PFSK-1 (cell line): ENCODE measurements around the gene ADAM10.

Source experiments
- FOXP2 ChIP-seq: optimal IDR thresholded peaks from 2 replicates; pipeline ENCODE3; 2011; ENCODE audit warnings: borderline replicate concordance, control low read depth, inconsistent platforms; ENCODE audit not compliant: insufficient read depth; ENCODE audit errors: extremely low read length, extremely low read depth
- POLR2AphosphoS5 ChIP-seq: IDR thresholded peaks from 2 replicates; pipeline ENCODE4 v1.6.1; 2012; ENCODE audit warnings: low read depth, mild to moderate bottlenecking, control low read depth, low read length, moderate library complexity
- REST ChIP-seq, 2 experiments: IDR thresholded peaks; 2 replicates each; pipeline versions ENCODE4 v1.6.1 to v1.8.0; 2011 to 2012; ENCODE audit warnings: low read depth in 2 of 2, low read length in 2 of 2, control low read depth in 1 of 2, inconsistent platforms in 1 of 2, mild to moderate bottlenecking in 1 of 2, moderate library complexity in 1 of 2; ENCODE audit not compliant: insufficient read depth in 1 of 2
- SIN3A ChIP-seq: IDR thresholded peaks from 2 replicates; pipeline ENCODE4 v1.6.1; 2012; ENCODE audit warnings: mild to moderate bottlenecking, low read length, moderate library complexity, borderline replicate concordance; ENCODE audit not compliant: insufficient read depth
- TAF1 ChIP-seq: IDR thresholded peaks from 2 replicates; pipeline ENCODE4 v1.6.1; 2012; ENCODE audit warnings: low read length, control low read depth, borderline replicate concordance; ENCODE audit not compliant: insufficient read depth

The ADAM10 gene

GRCh38 chr15:58587486-58587885 lies 162.0 kb downstream of the ADAM10 start:
- TF ChIP-seq POLR2AphosphoS5 = no peak
- TF ChIP-seq REST (IDR thresholded peaks at IDR 0.05; ENCODE audit: insufficient read depth in 1 of 2, low read depth in 2 of 2, low read length in 2 of 2) = no peak
- no peak for TF ChIP-seq FOXP2
- no peak for TF ChIP-seq SIN3A
- no peak for TF ChIP-seq TAF1

GRCh38 chr15:58585693-58586443 lies 163.6 kb downstream of the ADAM10 start:
- TF ChIP-seq TAF1 (no peak), FOXP2 (no peak), POLR2AphosphoS5 (no peak), REST (IDR thresholded peaks at IDR 0.05; ENCODE audit: insufficient read depth in 1 of 2, low read depth in 2 of 2, low read length in 2 of 2) (no peak), SIN3A (no peak)

GRCh38 chr15:58584789-58585461 lies 164.6 kb downstream of the ADAM10 start:
- TF ChIP-seq TAF1 = no peak
- TF ChIP-seq POLR2AphosphoS5 = no peak
- no peak for TF ChIP-seq SIN3A
- TF ChIP-seq REST (IDR thresholded peaks at IDR 0.05; ENCODE audit: insufficient read depth in 1 of 2, low read depth in 2 of 2, low read length in 2 of 2) = no peak

- TF ChIP-seq REST (IDR thresholded peaks at IDR 0.05; ENCODE audit: insufficient read depth in 1 of 2, low read depth in 2 of 2, low read length in 2 of 2) (no peak), POLR2AphosphoS5 (no peak), FOXP2 (no peak), TAF1 (no peak), SIN3A (no peak)
Observed at GRCh38 chr15:58583171-58583908, 166.2 kb downstream of the ADAM10 start.
